Activated CD4-positive, alpha-beta T cell treated with anti-CD3 and anti-CD28 coated beads for 36 hours (primary cell): Measurements from ENCODE around the gene OMA1. TPM values are rescaled to one million over a fixed set of nuclear protein-coding genes. Genes with fewer than 3 reads are reported as not detected.
A peak's percentile ranks its signal among the peaks of the same experiment; 100 is the strongest.

Experiments used
- ATAC-seq: fragments of 200-7000 bp; cut with Tn5 transposase; one replicate; pipeline ENCODE4 v1.10.0; 2021; ENCODE audit warnings: mild to moderate bottlenecking, moderate library complexity
- CTCF ChIA-PET: fragments of 350-600 bp; sonication (Branson Sonifier 250); formaldehyde crosslinking; loops from one replicate; lab custom pipeline; 2021; ENCODE audit warnings: antibody characterized with exemption; lab: Charles Lee
- POLR2A ChIA-PET: fragments of 350-600 bp; sonication (Branson Sonifier 250); formaldehyde crosslinking; loops from one replicate; lab custom pipeline; 2021; ENCODE audit warnings: antibody characterized with exemption, inconsistent platforms; lab: Charles Lee
- DNase-seq: peaks from one replicate; pipeline ENCODE4 v3.0.0-alpha.2; 2020
- H3K27ac Mint-ChIP-seq: one replicate; pipeline ENCODE4 v1.8.0; 2021; ENCODE audit warnings: mixed read lengths
- H3K27me3 Mint-ChIP-seq: one replicate; pipeline ENCODE4 v1.8.0; 2021; ENCODE audit warnings: mixed read lengths
- H3K36me3 Mint-ChIP-seq: one replicate; pipeline ENCODE4 v1.8.0; 2021; ENCODE audit warnings: low read depth, mixed read lengths
- H3K4me1 Mint-ChIP-seq: one replicate; pipeline ENCODE4 v1.8.0; 2021; ENCODE audit warnings: mixed read lengths
- H3K4me3 Mint-ChIP-seq: one replicate; pipeline ENCODE4 v1.8.0; 2021; ENCODE audit warnings: mild to moderate bottlenecking, moderate library complexity, mixed read lengths
- H3K9me3 Mint-ChIP-seq: one replicate; pipeline ENCODE4 v1.8.0; 2021; ENCODE audit warnings: low read depth, mixed read lengths
- intact Hi-C, 2 experiments: fragments of 100-400 bp; cut with DNase I in 1 of 2; cut with micrococcal nuclease in 1 of 2; formaldehyde crosslinking; loops; one replicate each; pipeline versions ENCODE4 v1.14.2 to v1.15.1; 2022 to 2024; cut with DNase I, micrococcal nuclease
- total RNA-seq, 2 experiments: library from RNA; stranded (reverse); gene quantifications; one replicate each; pipeline ENCODE4 v1.2.3, GENCODE V29; 2021

OMA1 gene
- total RNA-seq, 2 experiments from 2014 or later: 8.8 to 11.6 TPM

DNA sequence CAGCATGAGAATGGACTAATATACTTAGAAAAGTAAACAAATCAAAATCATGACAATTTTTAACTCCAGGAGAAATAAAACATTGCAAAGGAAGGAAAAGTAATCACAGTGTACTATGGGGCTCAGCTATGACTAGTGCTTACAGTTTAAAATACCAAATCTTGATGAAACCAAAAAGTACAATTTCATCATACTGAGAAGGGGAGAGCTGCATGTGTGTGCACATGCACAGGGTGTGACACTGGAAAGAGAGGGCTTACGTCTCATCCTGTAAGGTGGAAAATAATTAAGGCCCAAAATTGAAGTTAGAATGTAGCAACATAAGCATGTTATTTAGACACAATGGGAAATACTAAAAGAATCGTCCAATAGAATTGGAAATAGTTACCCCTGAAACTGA, 64.6 kb downstream of the OMA1 start:
- ATAC-seq (no peak), DNase-seq (no peak)
- ChIA-PET POLR2A (no interaction called here), CTCF (no interaction called here)
- no peak overlapping the region for H3K27ac Mint-ChIP-seq
- intact Hi-C loops: no loop called here
- H3K4me3 Mint-ChIP-seq: no peak overlapping the region
- H3K9me3 Mint-ChIP-seq: no peaks in the 10 kb centered on the region
- peaks cover 18% of the 10 kb centered on the region for H3K36me3 Mint-ChIP-seq
- H3K27me3 Mint-ChIP-seq: no peaks in the 10 kb centered on the region
- peaks cover 5% of the 10 kb centered on the region for H3K4me1 Mint-ChIP-seq

DNA sequence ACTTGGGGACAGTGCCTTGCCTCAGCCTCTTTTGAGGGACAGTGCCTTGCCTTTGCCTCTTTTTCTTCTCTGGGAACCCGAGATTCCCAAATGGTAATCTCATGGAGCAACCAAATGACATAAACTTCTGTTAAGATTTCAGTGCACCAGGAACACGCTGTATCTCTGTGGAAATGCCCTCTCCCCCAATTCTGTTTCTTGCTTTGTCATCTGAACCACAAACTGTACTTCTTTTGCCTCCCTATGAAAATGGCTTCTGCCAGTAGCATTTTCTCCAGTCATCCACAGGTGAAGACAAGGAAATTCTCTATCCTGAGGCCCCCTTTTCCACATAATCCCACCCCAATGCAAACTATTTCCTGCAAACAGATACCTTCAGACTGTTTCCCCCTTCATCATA, 66.3 kb downstream of the OMA1 start:
- no peak for ATAC-seq
- no peak overlapping the region for H3K4me3 Mint-ChIP-seq

DNA sequence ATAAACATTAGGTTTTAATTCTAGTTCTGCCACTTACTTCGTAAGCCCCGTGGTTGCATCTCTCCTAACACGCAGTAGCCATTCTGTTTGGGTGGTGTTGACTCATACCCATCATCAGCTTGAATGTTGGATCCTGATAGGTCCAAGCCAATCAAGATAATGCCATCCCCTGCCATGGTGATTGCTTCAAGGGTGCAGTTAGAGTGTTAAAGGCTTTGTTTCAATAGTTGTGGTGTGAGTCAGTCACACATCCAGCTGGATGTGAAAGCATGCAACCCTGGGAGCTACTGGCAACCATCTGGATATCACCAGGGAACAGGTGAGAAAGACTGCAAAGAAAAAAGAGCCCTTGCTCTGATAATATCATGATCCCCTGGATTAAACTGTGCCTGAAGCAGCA, 69.1 kb downstream of the OMA1 start:
- H3K4me1 Mint-ChIP-seq: no peaks in the 10 kb centered on the region
- intact Hi-C loops: no loop called here
- DNase-seq (no peak), ATAC-seq (no peak)
- H3K27me3 Mint-ChIP-seq: no peaks in the 10 kb centered on the region
- ChIA-PET CTCF (no interaction called here), POLR2A (no interaction called here)
- no peaks in the 10 kb centered on the region for H3K9me3 Mint-ChIP-seq
- no peak overlapping the region for H3K27ac Mint-ChIP-seq
- H3K36me3 Mint-ChIP-seq: peaks cover 12% of the 10 kb centered on the region
- no peak overlapping the region for H3K4me3 Mint-ChIP-seq

More for the DNA sequence above, 66.3 kb downstream of the OMA1 start:
- Mint-ChIP-seq H3K4me1 (no peaks in the 10 kb centered on the region), H3K27me3 (no peaks in the 10 kb centered on the region), H3K36me3 (peaks cover 18% of the 10 kb centered on the region), H3K9me3 (no peaks in the 10 kb centered on the region), H3K27ac (no peak overlapping the region)
- DNase-seq: no peak
- ChIA-PET POLR2A (no interaction called here), CTCF (no interaction called here)
- intact Hi-C loops: no loop called here

DNA sequence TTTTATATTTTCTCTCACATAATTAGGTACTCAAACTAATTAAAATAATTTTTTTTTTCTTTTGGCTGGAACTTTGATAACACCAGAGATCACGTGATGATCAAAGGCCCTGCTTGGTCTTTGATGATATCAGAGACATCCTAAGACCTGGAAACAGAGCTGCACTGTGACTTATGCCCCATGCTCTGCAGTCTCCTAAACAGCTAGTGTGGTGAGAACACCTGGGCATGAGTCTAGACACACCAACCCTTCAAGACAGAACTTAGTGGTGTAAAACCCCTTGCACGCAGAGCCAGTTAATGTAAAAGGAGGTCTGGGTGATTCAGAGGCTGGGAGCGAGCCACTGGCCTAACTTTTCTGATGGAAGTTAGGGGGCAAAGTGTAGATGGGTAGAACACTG, 70.3 kb downstream of the OMA1 start:
- ChIA-PET POLR2A (no interaction called here), CTCF (no interaction called here)
- H3K27me3 Mint-ChIP-seq: no peaks in the 10 kb centered on the region
- no peaks in the 10 kb centered on the region for H3K9me3 Mint-ChIP-seq
- no peak overlapping the region for H3K4me3 Mint-ChIP-seq
- intact Hi-C loops: no loop called here
- H3K36me3 Mint-ChIP-seq: peaks cover 7% of the 10 kb centered on the region
- H3K4me1 Mint-ChIP-seq: no peaks in the 10 kb centered on the region
- DNase-seq: no peak
- ATAC-seq: no peak
- H3K27ac Mint-ChIP-seq: no peak overlapping the region

- DNase-seq (no peak), ATAC-seq (no peak)
- Mint-ChIP-seq H3K36me3 (peaks cover 4% of the 10 kb centered on the region), H3K27me3 (no peaks in the 10 kb centered on the region), H3K9me3 (no peaks in the 10 kb centered on the region), H3K27ac (no peak overlapping the region), H3K4me3 (no peak overlapping the region), H3K4me1 (no peaks in the 10 kb centered on the region)
- CTCF ChIA-PET: no interaction called here
- POLR2A ChIA-PET: no interaction called here
- intact Hi-C loops: no loop called here
These were observed 77.0 kb downstream of the OMA1 start for GRCh38 chr1:58469476-58469875.

DNA sequence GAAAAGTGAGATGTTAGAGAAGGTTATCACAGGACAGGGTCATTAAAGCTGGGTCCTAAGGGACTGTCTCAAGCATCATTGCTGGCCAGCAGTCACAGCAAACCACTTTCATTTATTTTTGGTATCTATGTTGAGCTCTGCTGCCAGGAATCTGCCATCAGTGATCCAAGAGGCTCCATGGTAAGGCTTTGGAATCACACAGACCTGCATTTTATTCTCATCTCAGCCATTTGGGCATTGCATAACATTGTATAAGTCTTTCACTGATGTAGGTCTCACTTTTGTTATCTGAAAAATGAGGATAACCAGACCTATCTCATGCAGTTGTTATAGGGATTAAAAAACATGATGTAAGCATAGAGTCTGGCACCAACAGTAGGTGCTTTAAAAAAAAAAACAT, 77.5 kb downstream of the OMA1 start:
- Mint-ChIP-seq H3K4me1 (no peaks in the 10 kb centered on the region), H3K27me3 (no peaks in the 10 kb centered on the region), H3K9me3 (no peaks in the 10 kb centered on the region), H3K36me3 (peaks cover 4% of the 10 kb centered on the region), H3K4me3 (no peak overlapping the region), H3K27ac (no peak overlapping the region)
- intact Hi-C loops: no loop called here
- ChIA-PET CTCF (no interaction called here), POLR2A (no interaction called here)
- DNase-seq (no peak), ATAC-seq (no peak)

DNA sequence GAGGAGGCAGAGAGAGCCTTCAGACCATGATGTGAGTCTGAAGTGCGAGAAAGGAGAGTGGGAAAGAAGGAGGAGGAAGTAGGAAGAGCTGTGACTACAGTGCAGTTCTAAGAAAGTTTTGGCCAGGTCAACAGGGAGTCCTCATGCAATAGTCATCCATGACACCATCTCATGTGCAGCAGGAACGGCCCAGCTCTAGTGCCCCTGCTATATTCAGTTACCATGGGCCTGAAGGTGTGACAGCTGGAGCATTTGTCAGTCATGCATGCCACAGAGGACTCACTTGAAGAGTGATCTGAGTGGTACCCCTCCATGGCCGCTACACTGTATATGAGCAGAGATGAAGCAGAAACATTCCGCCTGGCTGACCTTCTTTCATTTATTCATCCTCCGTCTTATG, 77.9 kb downstream of the OMA1 start:
- no peak for DNase-seq
- no peak overlapping the region for H3K4me3 Mint-ChIP-seq
- no peaks in the 10 kb centered on the region for H3K27me3 Mint-ChIP-seq
- ChIA-PET CTCF (no interaction called here), POLR2A (no interaction called here)
- H3K36me3 Mint-ChIP-seq: peaks cover 4% of the 10 kb centered on the region
- ATAC-seq: no peak
- H3K27ac Mint-ChIP-seq: no peak overlapping the region
- intact Hi-C loops: no loop called here
- no peaks in the 10 kb centered on the region for H3K9me3 Mint-ChIP-seq
- H3K4me1 Mint-ChIP-seq: no peaks in the 10 kb centered on the region

GRCh38 chr1:58466630-58467241, 79.8 kb downstream of the OMA1 start:
- no peak for ATAC-seq
- POLR2A ChIA-PET: no interaction called here
- DNase-seq: no peak
- no peak overlapping the region for H3K27ac Mint-ChIP-seq
- H3K36me3 Mint-ChIP-seq: peaks cover 4% of the 10 kb centered on the region
- H3K27me3 Mint-ChIP-seq: no peaks in the 10 kb centered on the region
- no peak overlapping the region for H3K4me3 Mint-ChIP-seq
- intact Hi-C loops: no loop called here
- H3K9me3 Mint-ChIP-seq: no peaks in the 10 kb centered on the region
- CTCF ChIA-PET: no interaction called here
- H3K4me1 Mint-ChIP-seq: no peaks in the 10 kb centered on the region

GRCh38 chr1:58465825-58466629, 80.5 kb downstream of the OMA1 start:
- ATAC-seq: no peak
- CTCF ChIA-PET: no interaction called here
- peaks cover 4% of the 10 kb centered on the region for H3K36me3 Mint-ChIP-seq
- no peak overlapping the region for H3K27ac Mint-ChIP-seq
- no peaks in the 10 kb centered on the region for H3K27me3 Mint-ChIP-seq
- H3K9me3 Mint-ChIP-seq: no peaks in the 10 kb centered on the region
- DNase-seq: no peak
- POLR2A ChIA-PET: no interaction called here
- intact Hi-C loops: no loop called here
- no peaks in the 10 kb centered on the region for H3K4me1 Mint-ChIP-seq
- no peak overlapping the region for H3K4me3 Mint-ChIP-seq

GRCh38 chr1:58465176-58465575, 81.3 kb downstream of the OMA1 start:
- no peak for DNase-seq
- H3K9me3 Mint-ChIP-seq: no peaks in the 10 kb centered on the region
- H3K4me1 Mint-ChIP-seq: no peaks in the 10 kb centered on the region
- ATAC-seq: no peak
- no peak overlapping the region for H3K27ac Mint-ChIP-seq
- POLR2A ChIA-PET: no interaction called here
- no peak overlapping the region for H3K4me3 Mint-ChIP-seq
- H3K36me3 Mint-ChIP-seq: peaks cover 4% of the 10 kb centered on the region
- intact Hi-C loops: no loop called here
- CTCF ChIA-PET: no interaction called here
- no peaks in the 10 kb centered on the region for H3K27me3 Mint-ChIP-seq

- no peak for ATAC-seq
- Mint-ChIP-seq H3K4me1 (no peaks in the 10 kb centered on the region), H3K27me3 (no peaks in the 10 kb centered on the region), H3K9me3 (no peaks in the 10 kb centered on the region), H3K4me3 (no peak overlapping the region), H3K36me3 (no peaks in the 10 kb centered on the region), H3K27ac (no peak overlapping the region)
- CTCF ChIA-PET: interaction anchor here (0.5 kb wide), 1 partner anchor 10 kb away, joined by 3 read pairs; no protein-coding TSS in a partner anchor
- intact Hi-C loops: no loop called here
- DNase-seq: peak; percentile 27
- POLR2A ChIA-PET: no interaction called here
These were observed 86.1 kb downstream of the OMA1 start for GRCh38 chr1:58460469-58460868.

DNA sequence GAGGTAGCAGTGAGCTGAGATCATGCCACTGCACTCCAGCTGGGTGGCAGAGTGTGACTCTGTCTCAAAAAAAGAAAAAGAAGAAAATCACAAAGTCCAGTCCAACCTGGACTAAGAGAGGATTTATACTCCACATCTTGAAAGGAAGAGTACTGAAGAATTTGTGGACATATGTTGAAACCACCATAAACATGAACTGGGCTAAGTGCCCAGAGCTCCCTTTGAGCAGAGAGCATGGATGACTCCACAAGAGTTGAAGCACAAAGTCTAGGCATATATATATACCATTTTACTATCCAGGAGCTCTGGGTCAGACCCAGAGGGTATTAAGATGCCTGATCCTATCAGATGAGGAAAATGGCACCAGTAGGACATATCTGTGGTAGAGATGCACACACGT, 86.6 kb downstream of the OMA1 start:
- Mint-ChIP-seq H3K36me3 (no peaks in the 10 kb centered on the region), H3K27me3 (no peaks in the 10 kb centered on the region), H3K27ac (no peak overlapping the region), H3K9me3 (no peaks in the 10 kb centered on the region), H3K4me1 (no peaks in the 10 kb centered on the region), H3K4me3 (no peak overlapping the region)
- intact Hi-C loops: no loop called here
- no peak for DNase-seq
- ChIA-PET POLR2A (no interaction called here), CTCF (no interaction called here)
- ATAC-seq: no peak
